NT2/D1 (cell line): ENCODE data around the gene FSD1.

Experiments used
- DNase-seq: peaks from one replicate; pipeline ENCODE4 v3.0.0-alpha.2; 2011; ENCODE audit warnings: low read depth, low spot score
- H3K27me3 ChIP-seq: 2 replicates; pipeline ENCODE4 v1.6.0; 2011; ENCODE audit warnings: mild to moderate bottlenecking; ENCODE audit not compliant: insufficient read length, insufficient read depth
- H3K36me3 ChIP-seq: 2 replicates; pipeline ENCODE4 v1.6.1; 2011; ENCODE audit warnings: mild to moderate bottlenecking, low read length, mixed read lengths; ENCODE audit not compliant: insufficient read depth, insufficient read length
- H3K4me1 ChIP-seq: 2 replicates; pipeline ENCODE4 v1.5.1; 2011; ENCODE audit not compliant: insufficient read depth, insufficient read length
- H3K4me3 ChIP-seq: 2 replicates; pipeline ENCODE4 v1.5.1; 2011; ENCODE audit warnings: low read depth; ENCODE audit not compliant: insufficient read length
- H3K9ac ChIP-seq: 2 replicates; pipeline ENCODE4 v1.6.0; 2011; ENCODE audit warnings: low read depth; ENCODE audit not compliant: insufficient read length
- H3K9me3 ChIP-seq: 2 replicates; pipeline ENCODE4 v1.5.1; 2011; ENCODE audit warnings: mild to moderate bottlenecking, low read length; ENCODE audit not compliant: insufficient read depth
- SUZ12 ChIP-seq: IDR thresholded peaks from 2 replicates; pipeline ENCODE4 v1.6.1; 2011; ENCODE audit not compliant: insufficient read length, insufficient read depth; ENCODE audit errors: extremely low read depth
- YY1 ChIP-seq: IDR thresholded peaks from 2 replicates; pipeline ENCODE4 v1.6.1; 2011; ENCODE audit not compliant: insufficient read length, insufficient read depth
- ZNF274 ChIP-seq: IDR thresholded peaks from 2 replicates; pipeline ENCODE4 v1.6.1; 2011; ENCODE audit warnings: mild to moderate bottlenecking, low read depth, low read length

Gene FSD1

GRCh38 chr19:4350111-4350510 is 45.7 kb downstream of the FSD1 start:
- H3K36me3 ChIP-seq, result peaks cover 41% of the 10 kb centered on the region
- no peak overlapping the region for H3K4me3 ChIP-seq
- DNase-seq, result no peak
- H3K4me1 ChIP-seq, result no peaks in the 10 kb centered on the region
- H3K27me3 ChIP-seq, result no peaks in the 10 kb centered on the region
- H3K9me3 ChIP-seq, result no peaks in the 10 kb centered on the region
- H3K9ac ChIP-seq, result no peak overlapping the region
- no peak for TF ChIP-seq YY1
- no peak for TF ChIP-seq ZNF274
- TF ChIP-seq SUZ12, result no peak

DNA sequence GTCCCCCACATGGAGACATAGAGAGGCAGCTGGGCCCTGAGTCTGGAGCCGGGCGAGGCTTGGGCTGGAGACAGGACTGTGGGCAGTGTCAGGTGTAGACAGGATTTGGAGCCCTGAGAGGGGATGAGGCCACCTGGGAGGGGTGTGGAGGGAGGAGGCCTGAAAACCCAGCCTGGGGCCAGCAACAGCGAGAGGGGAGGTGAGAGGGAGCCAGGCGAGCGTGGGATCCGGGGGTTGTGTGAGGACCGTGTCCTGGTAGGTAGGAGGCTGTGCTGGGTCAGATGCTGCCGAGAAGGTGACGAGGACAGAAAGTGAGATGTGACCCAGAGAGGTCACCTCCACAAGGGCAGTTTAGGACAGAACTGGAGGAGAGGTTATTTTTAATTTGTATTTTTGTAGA is 46.3 kb downstream of the FSD1 start:
- H3K4me1 ChIP-seq, result no peaks in the 10 kb centered on the region
- H3K27me3 ChIP-seq, result no peaks in the 10 kb centered on the region
- peaks cover 38% of the 10 kb centered on the region for H3K36me3 ChIP-seq
- DNase-seq, result no peak
- TF ChIP-seq ZNF274 (no peak), SUZ12 (no peak)
- H3K9ac ChIP-seq, result no peak overlapping the region
- no peak overlapping the region for H3K4me3 ChIP-seq
- H3K9me3 ChIP-seq, result no peaks in the 10 kb centered on the region

GRCh38 chr19:4352701-4353121 is 48.3 kb downstream of the FSD1 start:
- Histone ChIP-seq H3K4me1 (peaks cover 5% of the 10 kb centered on the region), H3K27me3 (no peaks in the 10 kb centered on the region), H3K36me3 (peaks cover 47% of the 10 kb centered on the region), H3K4me3 (no peak overlapping the region), H3K9me3 (no peaks in the 10 kb centered on the region), H3K9ac (no peak overlapping the region)
- TF ChIP-seq ZNF274, result no peak
- no peak for TF ChIP-seq SUZ12
- TF ChIP-seq YY1, result no peak
- peak; percentile 52 for DNase-seq

DNA sequence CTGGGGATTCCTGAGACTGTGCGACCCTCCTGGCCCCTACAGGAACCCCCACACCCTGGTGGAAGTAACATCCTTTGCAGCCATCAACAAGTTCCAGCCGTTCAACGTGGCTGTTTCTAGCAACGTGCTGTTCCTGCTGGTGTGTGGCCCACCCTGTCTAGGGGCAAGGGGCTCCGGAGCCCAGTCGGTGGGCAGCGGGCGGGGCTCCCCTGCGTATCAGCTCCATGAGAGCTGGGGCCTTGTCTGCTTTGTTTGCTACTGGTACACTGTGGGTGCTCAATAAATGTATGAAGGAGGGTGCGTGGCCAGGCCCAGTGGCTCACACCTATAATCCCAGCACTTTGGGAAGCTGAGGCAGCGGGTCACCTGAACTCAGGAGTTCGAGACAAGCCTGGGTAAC is 49.9 kb downstream of the FSD1 start:
- H3K4me3 ChIP-seq, result no peak overlapping the region
- peaks cover 57% of the 10 kb centered on the region for H3K36me3 ChIP-seq
- DNase-seq, result no peak
- TF ChIP-seq ZNF274 (no peak), YY1 (no peak)
- H3K9me3 ChIP-seq, result no peaks in the 10 kb centered on the region
- no peak overlapping the region for H3K9ac ChIP-seq
- H3K4me1 ChIP-seq, result peaks cover 5% of the 10 kb centered on the region
- H3K27me3 ChIP-seq, result no peaks in the 10 kb centered on the region

GRCh38 chr19:4354897-4355296 is 50.5 kb downstream of the FSD1 start:
- H3K4me1 ChIP-seq, result peaks cover 7% of the 10 kb centered on the region
- no peaks in the 10 kb centered on the region for H3K9me3 ChIP-seq
- no peak overlapping the region for H3K9ac ChIP-seq
- no peak overlapping the region for H3K4me3 ChIP-seq
- DNase-seq, result no peak
- TF ChIP-seq YY1, result no peak
- H3K36me3 ChIP-seq, result peaks cover 59% of the 10 kb centered on the region
- H3K27me3 ChIP-seq, result no peaks in the 10 kb centered on the region

GRCh38 chr19:4357095-4357797 is 52.8 kb downstream of the FSD1 start:
- peaks cover 24% of the 10 kb centered on the region for H3K4me1 ChIP-seq
- no peak overlapping the region for H3K4me3 ChIP-seq
- peaks cover 76% of the 10 kb centered on the region for H3K36me3 ChIP-seq
- TF ChIP-seq ZNF274 (no peak), YY1 (no peak), SUZ12 (no peak)
- no peaks in the 10 kb centered on the region for H3K9me3 ChIP-seq
- no peaks in the 10 kb centered on the region for H3K27me3 ChIP-seq
- no peak for DNase-seq
- H3K9ac ChIP-seq, result no peak overlapping the region

DNA sequence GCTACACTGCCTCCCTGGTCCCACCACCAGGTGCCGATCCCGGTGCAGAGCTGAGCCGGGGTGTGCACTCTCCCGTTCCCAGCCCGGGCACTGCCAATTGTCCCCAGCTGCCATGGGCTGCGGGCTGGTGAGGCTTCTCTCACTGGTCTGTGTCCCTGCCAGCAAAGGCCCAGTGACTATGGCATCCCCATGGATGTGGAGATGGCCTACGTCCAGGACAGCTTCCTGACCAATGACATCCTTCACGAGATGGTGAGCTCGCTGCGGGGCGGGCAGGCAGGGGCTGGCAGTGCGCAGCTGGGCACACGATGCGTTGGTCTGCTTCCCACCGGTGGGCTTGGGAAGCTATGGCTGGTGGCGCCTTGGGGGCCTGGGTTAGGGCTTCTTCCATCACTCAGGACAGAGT is 53.5 kb downstream of the FSD1 start:
- H3K9me3 ChIP-seq, result no peaks in the 10 kb centered on the region
- H3K4me3 ChIP-seq, result no peak overlapping the region
- TF ChIP-seq YY1 (no peak), SUZ12 (no peak), ZNF274 (no peak)
- H3K27me3 ChIP-seq, result no peaks in the 10 kb centered on the region
- H3K36me3 ChIP-seq, result peaks cover 82% of the 10 kb centered on the region
- DNase-seq, result no peak
- H3K9ac ChIP-seq, result no peak overlapping the region
- H3K4me1 ChIP-seq, result peaks cover 24% of the 10 kb centered on the region
